A549 treated with AZD9567 at 1 μM for 4 hours (cell line): ENCODE measurements around the gene CHEK1. TPM values are rescaled to one million over a fixed set of nuclear protein-coding genes. Genes with fewer than 3 reads are reported as not detected.

Source experiments
- total RNA-seq: library from RNA; stranded (reverse); fragments of 200-300 nt; extraction: Qiagen RNA extraction; gene quantifications from 5 replicates; pipeline ENCODE4 v1.2.3, GENCODE V29; 2022; ENCODE audit not compliant: insufficient read depth

CHEK1 gene
- total RNA-seq: 28.5 to 44.1 TPM (median 30.5 TPM) in 5 replicates

GRCh38 chr11:125624756-125625213 is at the start of gene CHEK1:
Gene CHEK1, plus strand, starts transcription at chr11:125625163. Its CDS starts 1,606 bp downstream, at chr11:125626769.

GRCh38 chr11:125592305-125593113 is 32.5 kb upstream of the CHEK1 start, which contains the start of gene STT3A:
Gene STT3A, plus strand, starts transcription at chr11:125592852. Its CDS starts 3,064 bp downstream, at chr11:125595916.

DNA sequence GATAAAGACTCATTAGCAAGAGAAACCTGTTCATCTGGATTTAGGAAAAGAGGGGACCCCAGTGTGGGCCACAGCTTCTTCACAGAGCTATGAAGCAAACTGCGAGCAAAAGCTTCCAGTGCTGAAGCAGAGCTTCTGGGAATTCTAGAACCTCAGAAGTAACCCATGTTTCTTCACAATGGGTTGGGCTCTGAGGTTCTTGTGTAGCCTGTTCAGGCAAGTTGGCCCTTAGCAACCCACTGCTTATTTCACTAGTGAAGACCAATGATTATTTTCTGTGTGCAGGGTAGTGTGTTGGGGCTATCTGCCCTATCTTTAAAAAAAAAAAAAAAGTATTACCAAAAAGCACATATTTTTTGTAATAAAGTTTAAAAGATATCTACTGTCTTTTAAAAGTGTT is 55.8 kb downstream of the CHEK1 start, which contains the start of gene ACRV1:
TSS of gene ACRV1 (minus strand) at position 101 of the 400 bp plus-strand sequence. CDS start at position 34, 67 bp downstream.

Other genes starting within 250 kb of the CHEK1 start
- 0.38 to 0.70 TPM (median 0.54 TPM) in 4 of 5 replicates, not detected in the other for gene FEZ1, start 128.9 kb upstream of the CHEK1 start, total RNA-seq
- gene EI24, start 55.7 kb upstream of the CHEK1 start, total RNA-seq: 97.4 to 102 TPM (median 99.9 TPM) in 5 replicates
- gene STT3A, start 32.3 kb upstream of the CHEK1 start, total RNA-seq: 87.5 to 95.4 TPM (median 91.0 TPM) in 5 replicates
- 0.08 TPM in 1 of 5 replicates, not detected in the others for gene ACRV1, start 55.7 kb downstream of the CHEK1 start, total RNA-seq
- not detected in 5 replicates for gene PATE1, start 121.1 kb downstream of the CHEK1 start, total RNA-seq
- gene PATE2, start 153.7 kb downstream of the CHEK1 start, total RNA-seq: not detected in 5 replicates
- gene PATE3, start 163.0 kb downstream of the CHEK1 start, total RNA-seq: not detected in 5 replicates
- gene PATE4, start 208.2 kb downstream of the CHEK1 start, total RNA-seq: not detected in 5 replicates